ENCODE measurements around the gene PAF1.

- TF ChIP-seq CTCF (optimal IDR thresholded peaks at IDR 0.05 in 1 of 3, IDR thresholded peaks at IDR 0.05 in 1 of 3, conservative IDR thresholded peaks at IDR 0.05 in 1 of 3; ENCODE audit: extremely low read depth in 1 of 3, insufficient read depth in 2 of 3, low read length in 3 of 3) (no peak), EZH2 (IDR thresholded peaks at IDR 0.05; ENCODE audit: low read length) (no peak)
Measured at GRCh38 chr19:39419003-39419402, 28.1 kb upstream of the PAF1 start.

All from keratinocyte (primary cell).